GM19395 (cell line): ENCODE results near the gene CLRN1.

Source experiments
- ATAC-seq: cut with Tn5 transposase; IDR thresholded peaks from one replicate; pipeline ENCODE4 v1.9.1; 2021; ENCODE audit warnings: mild to moderate bottlenecking, moderate library complexity; ENCODE audit not compliant: unreplicated experiment

Gene CLRN1

GRCh38 chr3:150978566-150979148 is 6.1 kb upstream of the CLRN1 start:
- ATAC-seq: no peak

GRCh38 chr3:150975992-150976368 is 3.5 kb upstream of the CLRN1 start:
- no peak for ATAC-seq

GRCh38 chr3:150975086-150975991 is 2.8 kb upstream of the CLRN1 start:
- ATAC-seq: no peak

DNA sequence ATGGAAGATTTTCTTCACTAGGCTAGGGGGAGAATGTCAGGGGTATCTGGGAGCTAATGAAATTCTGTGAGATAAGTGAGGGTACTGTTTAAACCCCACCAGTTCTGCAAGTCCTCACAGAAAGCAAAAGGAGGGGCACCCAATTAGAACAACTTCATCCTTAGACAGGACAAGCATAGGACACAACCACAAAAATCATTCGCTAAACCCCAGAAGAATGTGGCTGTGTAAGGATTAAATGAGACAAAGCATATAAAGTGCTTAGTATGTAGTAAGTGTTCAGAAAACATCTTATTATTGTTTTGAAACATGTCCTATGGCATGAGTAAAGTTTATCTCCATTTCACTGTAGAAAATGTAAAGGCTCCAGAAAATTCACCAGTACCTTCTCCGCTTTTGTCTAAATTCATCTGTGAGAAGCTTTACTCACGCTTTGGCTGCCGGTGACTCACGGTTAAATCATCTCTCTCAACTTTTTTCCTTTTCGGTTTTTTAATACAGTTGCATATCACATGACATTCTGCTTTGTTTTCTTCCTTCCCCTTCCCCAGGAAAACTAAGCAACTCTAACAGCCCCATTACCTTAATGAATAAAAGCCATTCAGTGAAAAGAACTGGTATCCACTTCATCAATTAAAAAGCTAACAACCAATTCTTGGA is 1.7 kb downstream of the CLRN1 start:
- no peak for ATAC-seq

- no peak for ATAC-seq
Observed at GRCh38 chr3:150968341-150969035, 4.0 kb downstream of the CLRN1 start.

GRCh38 chr3:150965436-150965835 is 7.1 kb downstream of the CLRN1 start:
- no peak for ATAC-seq

GRCh38 chr3:150961949-150962348 is 10.6 kb downstream of the CLRN1 start:
- ATAC-seq: no peak

- no peak for ATAC-seq
Observed at GRCh38 chr3:150960708-150961684, 11.5 kb downstream of the CLRN1 start.

DNA sequence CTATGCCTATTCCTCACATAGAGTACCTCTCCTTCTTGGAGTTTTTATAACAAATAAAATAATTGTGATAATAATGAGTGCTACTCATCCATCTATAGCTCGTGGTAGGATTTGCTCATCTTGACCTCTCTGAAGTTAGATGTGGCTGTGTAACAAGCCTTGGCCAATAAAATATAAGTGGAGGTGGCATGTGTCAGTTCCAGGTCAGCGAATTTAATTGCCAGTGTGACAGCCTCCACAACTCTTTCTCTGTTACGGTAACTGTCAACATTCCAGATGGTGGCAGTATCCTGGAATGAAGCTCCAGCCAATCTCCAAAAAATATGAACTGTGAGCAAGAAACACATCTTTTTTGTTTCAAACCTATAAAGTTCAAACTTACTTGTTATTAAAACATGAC is 13.8 kb downstream of the CLRN1 start:
- no peak for ATAC-seq

GRCh38 chr3:150956376-150956775 is 16.2 kb downstream of the CLRN1 start:
- ATAC-seq: no peak

- no peak for ATAC-seq
Observed at GRCh38 chr3:150951923-150952322, 20.6 kb downstream of the CLRN1 start.

GRCh38 chr3:150945226-150946032 is 27.1 kb downstream of the CLRN1 start:
- ATAC-seq: no peak

GRCh38 chr3:150942221-150942620 is 30.3 kb downstream of the CLRN1 start:
- no peak for ATAC-seq

DNA sequence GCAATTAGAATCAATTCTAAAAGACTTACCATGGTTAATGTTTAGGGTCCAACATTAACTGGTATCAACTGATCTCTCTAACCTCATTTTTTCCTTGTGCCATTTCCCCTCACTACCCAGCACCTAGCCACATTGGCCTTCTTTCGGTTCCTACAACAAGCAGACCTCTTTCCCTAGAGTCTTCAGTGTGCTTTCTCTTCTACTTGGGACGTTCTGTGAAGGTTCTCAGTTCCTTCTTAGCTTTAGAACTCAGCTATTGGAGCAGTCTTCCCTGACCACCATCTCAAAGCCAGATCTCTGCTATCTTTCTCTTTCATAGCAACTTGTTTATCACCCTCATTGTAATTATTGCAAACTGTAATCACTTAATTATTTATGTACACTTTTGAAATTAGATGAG is 35.8 kb downstream of the CLRN1 start:
- peak; percentile 92 for ATAC-seq

DNA sequence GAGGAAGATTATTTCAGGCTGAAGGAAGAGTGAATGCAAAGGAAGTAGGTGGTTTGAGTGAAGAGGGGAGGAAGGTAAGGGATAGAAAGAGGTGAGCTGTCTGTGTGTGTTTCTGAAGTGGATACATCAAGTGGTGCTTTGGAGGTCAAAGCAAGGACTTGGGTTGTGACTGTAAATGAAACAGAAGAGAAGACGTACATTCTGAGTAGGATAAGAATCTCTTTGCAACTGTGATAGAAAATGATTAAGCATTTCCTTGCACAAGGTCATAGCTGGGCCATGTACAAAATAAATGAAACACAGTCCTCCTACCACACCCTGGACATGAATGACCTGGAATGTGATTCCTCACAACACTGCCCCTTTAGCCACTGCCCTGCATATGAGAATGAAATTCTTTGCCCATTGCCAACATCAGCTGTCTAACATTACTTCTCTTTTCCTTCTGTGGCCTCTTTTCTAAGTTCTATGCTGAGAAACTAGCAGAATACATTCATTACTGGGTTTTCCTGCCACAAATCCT is 39.0 kb downstream of the CLRN1 start:
- ATAC-seq: no peak

DNA sequence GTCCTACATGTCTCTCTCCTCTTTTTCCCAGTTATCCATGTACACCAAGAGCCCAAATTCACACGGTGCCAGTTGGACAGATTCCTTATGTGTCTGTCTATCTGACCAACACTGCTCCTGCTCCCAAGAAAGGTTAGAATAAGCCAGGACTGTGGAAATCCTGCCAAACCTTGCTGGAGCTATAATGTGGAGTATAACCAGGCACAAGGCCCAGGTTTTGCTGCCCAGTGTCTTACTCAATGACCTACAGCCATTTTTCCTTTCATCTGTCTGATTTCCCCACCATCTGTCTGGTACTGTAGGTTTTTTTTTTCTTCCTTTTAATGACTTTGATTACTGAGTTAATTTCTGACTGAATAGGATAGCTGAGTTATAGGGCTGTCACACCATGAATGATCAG is 40.8 kb downstream of the CLRN1 start:
- no peak for ATAC-seq

GRCh38 chr3:150930839-150931238 is 41.7 kb downstream of the CLRN1 start:
- no peak for ATAC-seq

DNA sequence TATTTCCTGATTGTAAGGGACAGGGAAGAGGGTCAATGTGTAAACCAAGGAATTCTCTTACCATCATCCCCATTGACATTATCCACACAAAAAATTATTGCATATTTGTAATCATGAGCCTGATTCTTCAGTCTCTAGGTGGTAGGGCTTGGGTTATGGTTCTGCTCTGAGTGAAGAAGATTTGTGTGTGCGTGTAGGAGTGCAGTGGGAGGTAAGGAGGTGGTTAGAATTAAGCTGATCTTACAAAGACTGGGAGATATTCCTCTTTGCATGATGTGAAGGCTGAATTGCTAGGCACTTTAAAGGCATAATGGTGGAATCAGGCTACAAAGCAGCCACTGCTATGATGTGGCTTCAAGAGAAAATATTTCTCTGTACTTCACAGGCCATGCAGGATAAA is 44.3 kb downstream of the CLRN1 start:
- ATAC-seq: no peak

DNA sequence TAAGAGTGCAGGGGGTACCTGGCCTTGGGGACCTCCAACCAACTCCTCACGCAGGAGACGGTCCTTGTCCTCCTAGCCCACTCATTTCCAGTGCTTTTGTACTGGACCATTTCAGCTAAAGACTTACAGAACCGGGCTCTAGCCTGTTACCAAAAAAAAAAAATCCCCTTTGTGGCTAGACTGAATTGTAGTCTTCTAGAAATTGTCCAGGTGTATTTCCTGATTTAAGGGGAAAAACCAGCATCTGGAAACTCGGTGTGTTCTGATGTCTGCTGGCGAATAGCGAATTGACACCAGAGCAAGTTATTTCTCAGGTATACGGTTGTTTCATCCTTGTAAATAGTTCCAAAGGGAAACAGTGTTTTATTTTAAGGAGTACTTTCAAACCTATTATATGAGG is 46.2 kb downstream of the CLRN1 start:
- no peak for ATAC-seq
